ENCODE data around the gene GRPEL2. TPM values are rescaled to one million over a fixed set of nuclear protein-coding genes. Genes with fewer than 3 reads are reported as not detected.

Gene GRPEL2
- total RNA-seq, 2 donors from 2014 or later, result 14.5 to 16.4 TPM

DNA sequence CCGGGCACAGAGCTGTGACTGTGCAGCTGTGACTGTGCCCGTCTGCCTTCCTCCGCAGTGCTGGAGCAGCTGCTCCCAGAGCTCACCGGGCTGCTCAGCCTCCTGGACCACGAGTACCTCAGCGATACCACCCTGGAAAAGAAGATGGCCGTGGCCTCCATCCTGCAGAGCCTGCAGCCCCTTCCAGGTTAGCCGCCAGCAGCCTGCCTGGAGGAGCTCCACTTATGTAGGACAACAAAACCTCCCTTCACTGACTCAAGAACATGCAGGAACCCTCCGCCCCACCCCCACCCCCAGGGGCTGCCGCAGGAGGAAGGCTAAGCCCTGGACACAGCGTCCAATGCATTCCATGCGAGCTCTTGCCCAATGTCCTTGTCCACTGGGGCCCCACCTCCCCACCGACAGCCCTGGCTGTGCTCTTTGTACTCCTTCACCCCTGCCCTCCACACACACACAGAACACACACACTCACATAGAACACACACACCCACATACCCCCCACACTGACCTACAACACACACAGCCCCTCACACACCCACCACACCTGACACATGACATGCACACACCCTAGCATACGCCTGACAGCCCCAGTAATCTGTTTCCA is 45.7 kb upstream of the GRPEL2 start:
- Histone ChIP-seq H3K4me3 (no peak overlapping the region), H3K4me1 (no peaks in the 10 kb centered on the region), H3K9me3 (no peaks in the 10 kb centered on the region), H3K27ac (no peak overlapping the region), H3K27me3 (no peaks in the 10 kb centered on the region), H3K36me3 (no peaks in the 10 kb centered on the region), H3K9ac (ENCODE audit: low read depth in 2 of 2, low read length in 2 of 2) (no peak overlapping the region)
- no peak for DNase-seq
- TF ChIP-seq, protein P1, sequence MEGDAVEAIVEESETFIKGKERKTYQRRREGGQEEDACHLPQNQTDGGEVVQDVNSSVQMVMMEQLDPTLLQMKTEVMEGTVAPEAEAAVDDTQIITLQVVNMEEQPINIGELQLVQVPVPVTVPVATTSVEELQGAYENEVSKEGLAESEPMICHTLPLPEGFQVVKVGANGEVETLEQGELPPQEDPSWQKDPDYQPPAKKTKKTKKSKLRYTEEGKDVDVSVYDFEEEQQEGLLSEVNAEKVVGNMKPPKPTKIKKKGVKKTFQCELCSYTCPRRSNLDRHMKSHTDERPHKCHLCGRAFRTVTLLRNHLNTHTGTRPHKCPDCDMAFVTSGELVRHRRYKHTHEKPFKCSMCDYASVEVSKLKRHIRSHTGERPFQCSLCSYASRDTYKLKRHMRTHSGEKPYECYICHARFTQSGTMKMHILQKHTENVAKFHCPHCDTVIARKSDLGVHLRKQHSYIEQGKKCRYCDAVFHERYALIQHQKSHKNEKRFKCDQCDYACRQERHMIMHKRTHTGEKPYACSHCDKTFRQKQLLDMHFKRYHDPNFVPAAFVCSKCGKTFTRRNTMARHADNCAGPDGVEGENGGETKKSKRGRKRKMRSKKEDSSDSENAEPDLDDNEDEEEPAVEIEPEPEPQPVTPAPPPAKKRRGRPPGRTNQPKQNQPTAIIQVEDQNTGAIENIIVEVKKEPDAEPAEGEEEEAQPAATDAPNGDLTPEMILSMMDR (IDR thresholded peaks at IDR 0.05), result no peak
- intact Hi-C loops (cut with DNase I), result no loop called here

DNA sequence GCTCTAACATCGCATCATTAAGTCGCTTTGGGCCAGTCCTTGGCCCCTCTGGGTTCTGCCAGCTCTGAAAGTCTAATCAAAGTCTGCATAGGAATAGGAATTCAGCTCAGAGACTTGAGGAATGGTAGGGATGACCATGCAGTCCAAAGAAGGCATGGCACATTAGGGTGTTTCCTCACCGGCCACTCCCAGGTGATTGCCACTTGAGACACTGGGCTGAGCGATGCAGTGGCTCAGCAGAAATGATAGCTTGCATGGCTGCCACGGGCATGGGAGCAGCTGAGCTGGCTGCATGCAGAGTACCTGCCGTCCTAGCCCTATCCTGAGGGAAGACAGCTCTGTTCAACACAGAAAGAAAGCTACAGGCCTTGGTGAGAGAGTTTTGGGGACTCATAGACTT is 44.9 kb upstream of the GRPEL2 start:
- intact Hi-C loops (cut with DNase I), result no loop called here
- Histone ChIP-seq H3K4me3 (no peak overlapping the region), H3K27me3 (no peaks in the 10 kb centered on the region), H3K9me3 (no peaks in the 10 kb centered on the region), H3K4me1 (no peaks in the 10 kb centered on the region), H3K9ac (ENCODE audit: low read depth in 2 of 2, low read length in 2 of 2) (no peak overlapping the region), H3K27ac (no peak overlapping the region), H3K36me3 (no peaks in the 10 kb centered on the region)
- no peak for DNase-seq
- TF ChIP-seq, protein P1 (IDR thresholded peaks at IDR 0.05), result no peak

DNA sequence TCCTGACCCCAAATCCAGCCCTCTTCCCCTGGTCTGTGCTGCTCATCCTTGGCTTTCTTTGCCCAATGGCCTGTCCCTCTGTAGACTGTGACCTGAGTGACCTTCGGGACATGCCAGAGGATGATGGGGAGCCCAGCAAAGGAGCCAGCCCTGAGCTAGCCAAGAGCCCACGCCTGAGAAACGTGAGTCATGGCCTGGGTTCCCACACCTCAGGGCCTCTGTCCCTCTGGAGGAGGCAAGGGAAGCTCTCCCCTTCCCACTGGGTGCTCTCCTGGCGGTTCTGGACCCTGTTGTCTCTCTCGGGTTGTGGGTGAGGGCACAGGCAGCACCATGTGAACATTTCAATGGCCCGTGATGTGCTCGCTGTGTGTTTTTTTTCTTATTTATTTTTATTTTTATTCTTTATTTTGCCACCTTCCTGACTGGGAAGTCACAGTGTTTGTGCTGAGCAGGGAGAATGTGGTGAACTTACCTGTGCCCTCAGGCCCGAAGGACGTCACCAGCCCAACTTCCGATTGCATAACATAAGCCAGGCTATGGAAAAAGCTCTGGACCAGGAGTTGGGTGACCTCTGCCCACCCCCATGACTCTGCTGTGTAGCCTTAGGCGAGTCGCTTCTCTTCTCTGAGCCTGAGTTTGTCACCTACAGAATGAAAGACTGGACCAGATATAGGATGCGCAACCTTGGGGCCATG is 44.1 kb upstream of the GRPEL2 start:
- Histone ChIP-seq H3K4me1 (no peaks in the 10 kb centered on the region), H3K27me3 (no peaks in the 10 kb centered on the region), H3K4me3 (no peak overlapping the region), H3K27ac (no peak overlapping the region), H3K9me3 (no peaks in the 10 kb centered on the region), H3K9ac (ENCODE audit: low read depth in 2 of 2, low read length in 2 of 2) (no peak overlapping the region), H3K36me3 (no peaks in the 10 kb centered on the region)
- TF ChIP-seq, protein P1 (IDR thresholded peaks at IDR 0.05), result no peak
- intact Hi-C loops (cut with DNase I), result no loop called here
- no peak for DNase-seq

DNA sequence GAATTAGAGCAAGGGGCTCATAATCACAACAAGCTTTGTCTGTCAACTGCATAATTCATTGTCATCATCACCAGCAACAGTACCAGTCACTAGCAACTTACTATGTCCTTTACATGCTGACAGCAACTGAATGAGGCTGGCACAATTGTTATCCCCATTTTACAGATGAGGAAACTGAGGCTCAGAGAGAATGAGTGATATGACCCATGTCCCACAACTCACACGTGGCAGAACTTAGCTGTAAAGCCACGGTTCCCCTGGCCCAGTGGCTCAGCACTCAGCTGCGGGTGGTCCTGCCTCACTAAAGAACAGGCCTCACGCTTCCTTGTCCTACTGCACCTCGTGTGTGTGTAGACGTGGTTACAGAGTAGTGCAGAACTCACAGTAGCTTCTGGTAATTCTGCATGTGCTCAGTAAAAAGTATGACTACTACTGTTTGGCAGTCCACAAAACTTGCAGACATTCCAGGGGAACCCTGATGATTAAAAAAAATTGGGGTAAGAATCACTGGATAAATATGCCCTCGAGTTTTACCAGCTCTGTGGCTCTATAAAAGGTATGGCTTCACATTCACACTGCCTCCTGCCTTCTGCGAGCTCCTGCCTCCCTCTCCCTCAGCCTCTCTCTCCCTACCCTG is 43.4 kb upstream of the GRPEL2 start:
- intact Hi-C loops (cut with DNase I), result no loop called here
- no peak overlapping the region for H3K9ac ChIP-seq (ENCODE audit: low read depth in 2 of 2, low read length in 2 of 2)

DNA sequence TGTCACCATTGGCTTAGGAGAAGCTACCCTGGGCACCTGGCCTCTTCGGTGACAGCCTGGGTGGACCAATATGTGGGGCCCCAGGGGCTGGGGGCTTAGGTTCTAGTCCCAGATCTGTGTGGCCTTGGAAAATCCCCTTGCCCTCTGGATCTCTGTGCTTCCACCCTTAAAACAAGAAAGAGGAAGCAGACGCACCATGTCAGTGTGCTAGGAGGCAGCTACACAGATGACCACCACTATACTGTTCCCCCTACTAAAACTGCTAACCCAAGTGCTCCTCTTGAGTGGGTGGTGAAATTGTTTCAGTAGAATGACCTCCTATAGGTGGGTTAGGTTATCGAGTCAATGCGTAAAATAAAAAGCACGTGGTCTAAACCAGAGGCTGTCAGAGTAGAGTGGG is 42.7 kb upstream of the GRPEL2 start:
- intact Hi-C loops (cut with DNase I), result no loop called here
- Histone ChIP-seq H3K27me3 (no peaks in the 10 kb centered on the region), H3K9me3 (no peaks in the 10 kb centered on the region), H3K4me1 (no peaks in the 10 kb centered on the region), H3K36me3 (no peaks in the 10 kb centered on the region), H3K4me3 (no peak overlapping the region), H3K9ac (ENCODE audit: low read depth in 2 of 2, low read length in 2 of 2) (no peak overlapping the region), H3K27ac (no peak overlapping the region)
- TF ChIP-seq, protein P1 (IDR thresholded peaks at IDR 0.05), result no peak
- DNase-seq, result no peak

More for the DNA sequence above, 43.4 kb upstream of the GRPEL2 start:
- Histone ChIP-seq H3K4me3 (no peak overlapping the region), H3K4me1 (no peaks in the 10 kb centered on the region), H3K9me3 (no peaks in the 10 kb centered on the region), H3K27me3 (no peaks in the 10 kb centered on the region), H3K36me3 (no peaks in the 10 kb centered on the region), H3K27ac (no peak overlapping the region)
- no peak for DNase-seq
- TF ChIP-seq, protein P1 (IDR thresholded peaks at IDR 0.05), result no peak

Data from colonic mucosa (tissue), 4 donors.